Measurements from ENCODE around the gene SPNS3. TPM values are rescaled to one million over a fixed set of nuclear protein-coding genes. Genes with fewer than 3 reads are reported as not detected.

SPNS3 gene
- total RNA-seq, 1 donor from 2014 or later = 1.1 TPM

GRCh38 chr17:4527134-4527533 lies 93.4 kb downstream of the SPNS3 start:
- no peak for DNase-seq (ENCODE audit: low spot score)
- Mint-ChIP-seq H3K4me1 (ENCODE audit: low read depth) (no peaks in the 10 kb centered on the region), H3K27me3 (ENCODE audit: insufficient read depth) (peaks cover 8% of the 10 kb centered on the region), H3K9me3 (no peaks in the 10 kb centered on the region), H3K36me3 (ENCODE audit: low read depth) (no peaks in the 10 kb centered on the region), H3K4me3 (no peak overlapping the region), H3K27ac (no peak overlapping the region)
- intact Hi-C loops (cut with micrococcal nuclease) = no loop called here

GRCh38 chr17:4527566-4528125 lies 93.9 kb downstream of the SPNS3 start:
- no peak for DNase-seq (ENCODE audit: low spot score)
- Mint-ChIP-seq H3K36me3 (ENCODE audit: low read depth) (no peaks in the 10 kb centered on the region), H3K27me3 (ENCODE audit: insufficient read depth) (peaks cover 8% of the 10 kb centered on the region), H3K27ac (no peak overlapping the region), H3K9me3 (no peaks in the 10 kb centered on the region), H3K4me3 (no peak overlapping the region), H3K4me1 (ENCODE audit: low read depth) (no peaks in the 10 kb centered on the region)
- intact Hi-C loops (cut with micrococcal nuclease) = no loop called here

- H3K27me3 Mint-ChIP-seq (ENCODE audit: insufficient read depth) = peaks cover 8% of the 10 kb centered on the region
- DNase-seq (ENCODE audit: low spot score) = no peak
- intact Hi-C loops (cut with micrococcal nuclease) = no loop called here
- H3K4me1 Mint-ChIP-seq (ENCODE audit: low read depth) = no peaks in the 10 kb centered on the region
- H3K9me3 Mint-ChIP-seq = no peaks in the 10 kb centered on the region
- H3K4me3 Mint-ChIP-seq = no peak overlapping the region
- H3K36me3 Mint-ChIP-seq (ENCODE audit: low read depth) = no peaks in the 10 kb centered on the region
- H3K27ac Mint-ChIP-seq = no peak overlapping the region
Observed at GRCh38 chr17:4529533-4530152, 95.9 kb downstream of the SPNS3 start.

GRCh38 chr17:4530799-4531730 lies 97.3 kb downstream of the SPNS3 start:
- no peak for DNase-seq (ENCODE audit: low spot score)
- Mint-ChIP-seq H3K27ac (no peak overlapping the region), H3K4me3 (no peak overlapping the region), H3K4me1 (ENCODE audit: low read depth) (no peaks in the 10 kb centered on the region), H3K36me3 (ENCODE audit: low read depth) (no peaks in the 10 kb centered on the region), H3K27me3 (ENCODE audit: insufficient read depth) (peaks cover 5% of the 10 kb centered on the region), H3K9me3 (no peaks in the 10 kb centered on the region)
- intact Hi-C loops (cut with micrococcal nuclease) = no loop called here

DNA sequence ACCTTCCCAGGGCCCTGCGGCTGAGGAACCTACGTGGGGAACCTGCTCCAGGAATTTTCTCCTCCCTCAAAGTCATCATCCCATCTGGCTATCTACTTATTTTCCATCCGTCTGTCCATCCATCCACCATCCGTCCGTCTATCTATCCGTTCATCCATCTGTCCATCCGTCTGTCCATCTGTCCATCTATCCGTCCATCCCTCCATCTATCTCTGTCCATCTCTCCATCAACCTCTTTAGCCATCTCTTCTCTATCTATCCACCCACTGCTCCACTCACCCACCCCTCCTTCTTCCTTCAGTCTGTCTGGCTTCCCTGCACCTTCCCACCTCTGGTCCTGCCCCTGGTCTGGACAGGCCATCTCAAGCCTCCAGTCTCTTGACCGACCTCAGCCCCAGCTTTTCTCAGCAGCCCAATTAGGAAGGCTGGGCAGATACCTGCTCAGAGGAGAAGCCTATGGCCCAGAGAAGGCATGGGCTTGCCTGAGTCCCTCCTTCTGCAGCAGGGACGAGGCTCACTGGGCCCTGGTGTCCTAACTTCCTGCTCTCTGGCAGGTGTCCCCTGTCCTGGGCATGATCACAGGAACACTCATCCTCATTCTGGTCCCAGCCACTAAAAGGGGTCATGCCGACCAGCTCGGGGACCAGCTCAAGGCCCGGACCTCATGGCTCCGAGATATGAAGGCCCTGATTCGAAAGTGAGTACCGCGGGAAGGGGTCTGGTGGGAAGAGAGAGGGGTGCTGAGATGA lies 98.4 kb downstream of the SPNS3 start:
- H3K4me3 Mint-ChIP-seq = no peak overlapping the region
- H3K36me3 Mint-ChIP-seq (ENCODE audit: low read depth) = no peaks in the 10 kb centered on the region
- peaks cover 3% of the 10 kb centered on the region for H3K27me3 Mint-ChIP-seq (ENCODE audit: insufficient read depth)
- H3K4me1 Mint-ChIP-seq (ENCODE audit: low read depth) = no peaks in the 10 kb centered on the region
- DNase-seq (ENCODE audit: low spot score) = no peak
- H3K27ac Mint-ChIP-seq = no peak overlapping the region
- intact Hi-C loops (cut with micrococcal nuclease) = no loop called here
- no peaks in the 10 kb centered on the region for H3K9me3 Mint-ChIP-seq

- no peaks in the 10 kb centered on the region for H3K27me3 Mint-ChIP-seq (ENCODE audit: insufficient read depth)
- DNase-seq (ENCODE audit: low spot score) = no peak
- intact Hi-C loops (cut with micrococcal nuclease) = no loop called here
- H3K27ac Mint-ChIP-seq = no peak overlapping the region
- H3K4me3 Mint-ChIP-seq = no peak overlapping the region
- H3K36me3 Mint-ChIP-seq (ENCODE audit: low read depth) = no peaks in the 10 kb centered on the region
- no peaks in the 10 kb centered on the region for H3K9me3 Mint-ChIP-seq
- no peaks in the 10 kb centered on the region for H3K4me1 Mint-ChIP-seq (ENCODE audit: low read depth)
Observed at GRCh38 chr17:4532860-4533522, 99.3 kb downstream of the SPNS3 start.

DNA sequence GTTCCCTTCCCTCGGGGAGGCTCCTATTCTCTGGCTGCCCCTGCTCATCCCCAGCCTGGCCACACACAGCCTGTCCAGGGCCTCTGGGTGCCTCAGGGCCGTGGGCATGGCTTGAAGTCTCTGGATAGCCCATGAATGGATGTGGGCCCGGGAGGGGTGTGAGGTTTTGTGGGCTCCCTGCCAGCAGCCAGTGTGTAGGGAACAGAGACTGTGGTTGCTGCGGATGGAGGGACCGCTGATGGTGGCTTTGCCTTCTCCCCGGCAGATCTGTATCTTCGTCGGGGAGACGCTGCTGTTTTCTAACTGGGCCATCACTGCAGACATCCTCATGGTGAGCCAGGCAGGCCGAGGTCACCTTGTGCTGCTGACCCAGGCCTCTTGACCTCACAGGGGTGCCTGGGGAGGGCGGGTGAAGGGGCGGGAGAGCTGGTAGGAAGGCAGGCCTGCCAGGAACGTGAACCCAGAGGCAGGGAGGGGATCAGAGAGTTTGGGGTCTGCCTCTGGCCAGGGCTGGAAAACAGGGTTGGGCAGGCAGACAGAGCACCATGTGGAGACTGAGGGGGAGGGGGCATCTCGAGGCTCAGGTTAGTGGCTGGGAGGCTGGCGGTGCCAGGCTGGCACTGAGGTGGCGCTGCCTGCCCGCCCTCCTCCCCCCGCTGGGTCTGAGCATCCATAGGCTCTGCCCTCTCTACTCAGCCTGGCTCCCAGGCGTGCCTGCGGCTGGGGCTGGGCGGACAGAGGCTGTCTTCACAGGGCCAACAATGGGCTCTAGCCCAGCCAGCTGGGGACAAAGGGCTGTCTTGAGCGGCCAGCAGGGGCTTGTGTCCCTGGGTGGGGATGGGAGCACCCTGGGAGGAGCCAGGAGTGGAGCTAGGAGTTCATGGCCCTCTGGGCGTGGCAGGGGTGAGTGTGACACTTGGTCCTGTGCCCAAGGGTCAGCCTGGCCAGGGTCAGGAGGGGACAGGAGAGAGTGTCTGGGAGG lies 100.1 kb downstream of the SPNS3 start:
- H3K27me3 Mint-ChIP-seq (ENCODE audit: insufficient read depth) = no peaks in the 10 kb centered on the region
- H3K27ac Mint-ChIP-seq = no peak overlapping the region
- H3K4me3 Mint-ChIP-seq = no peak overlapping the region
- intact Hi-C loops (cut with micrococcal nuclease) = no loop called here
- H3K9me3 Mint-ChIP-seq = no peaks in the 10 kb centered on the region
- H3K36me3 Mint-ChIP-seq (ENCODE audit: low read depth) = no peaks in the 10 kb centered on the region
- no peaks in the 10 kb centered on the region for H3K4me1 Mint-ChIP-seq (ENCODE audit: low read depth)
- DNase-seq (ENCODE audit: low spot score) = no peak

GRCh38 chr17:4534515-4534914 lies 100.8 kb downstream of the SPNS3 start:
- H3K27ac Mint-ChIP-seq = no peak overlapping the region
- H3K9me3 Mint-ChIP-seq = no peaks in the 10 kb centered on the region
- DNase-seq (ENCODE audit: low spot score) = no peak
- H3K27me3 Mint-ChIP-seq (ENCODE audit: insufficient read depth) = no peaks in the 10 kb centered on the region
- intact Hi-C loops (cut with micrococcal nuclease) = no loop called here
- H3K4me1 Mint-ChIP-seq (ENCODE audit: low read depth) = no peaks in the 10 kb centered on the region
- no peak overlapping the region for H3K4me3 Mint-ChIP-seq
- H3K36me3 Mint-ChIP-seq (ENCODE audit: low read depth) = no peaks in the 10 kb centered on the region

GRCh38 chr17:4534928-4535666 lies 101.4 kb downstream of the SPNS3 start:
- no peak for DNase-seq (ENCODE audit: low spot score)
- Mint-ChIP-seq H3K27me3 (ENCODE audit: insufficient read depth) (no peaks in the 10 kb centered on the region), H3K9me3 (no peaks in the 10 kb centered on the region), H3K36me3 (ENCODE audit: low read depth) (peaks cover 2% of the 10 kb centered on the region), H3K4me3 (no peak overlapping the region), H3K4me1 (ENCODE audit: low read depth) (no peaks in the 10 kb centered on the region), H3K27ac (no peak overlapping the region)
- intact Hi-C loops (cut with micrococcal nuclease) = no loop called here

DNA sequence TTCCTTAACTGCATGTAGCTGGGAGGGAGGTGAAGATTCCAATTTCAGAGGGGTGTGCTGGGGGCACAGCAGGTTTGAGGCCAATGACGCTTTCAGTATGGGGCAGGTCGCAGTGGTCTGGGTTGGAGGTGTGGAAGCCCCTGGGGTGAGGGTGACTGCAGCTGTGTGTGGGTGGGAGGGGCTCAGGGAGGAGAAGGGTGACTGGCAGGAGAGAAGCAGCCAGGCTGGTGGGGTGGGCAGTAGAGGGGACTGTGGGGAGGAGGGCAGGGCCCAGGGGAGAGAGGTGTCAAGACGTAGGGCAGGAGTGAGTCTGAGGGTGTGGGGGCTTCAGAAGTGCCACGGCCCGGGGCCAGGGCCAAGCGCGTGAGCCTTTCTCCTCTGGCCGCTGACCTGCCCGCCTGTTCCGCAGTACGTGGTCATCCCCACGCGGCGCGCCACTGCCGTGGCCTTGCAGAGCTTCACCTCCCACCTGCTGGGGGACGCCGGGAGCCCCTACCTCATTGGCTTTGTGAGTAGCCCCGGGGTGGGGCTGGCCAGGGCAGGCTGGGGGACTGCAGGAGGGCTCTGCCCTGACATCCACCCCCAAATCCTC lies 102.0 kb downstream of the SPNS3 start:
- H3K36me3 Mint-ChIP-seq (ENCODE audit: low read depth) = peaks cover 2% of the 10 kb centered on the region
- intact Hi-C loops (cut with micrococcal nuclease) = no loop called here
- H3K4me3 Mint-ChIP-seq = no peak overlapping the region
- no peaks in the 10 kb centered on the region for H3K4me1 Mint-ChIP-seq (ENCODE audit: low read depth)
- no peaks in the 10 kb centered on the region for H3K27me3 Mint-ChIP-seq (ENCODE audit: insufficient read depth)
- H3K27ac Mint-ChIP-seq = no peak overlapping the region
- H3K9me3 Mint-ChIP-seq = no peaks in the 10 kb centered on the region
- no peak for DNase-seq (ENCODE audit: low spot score)

DNA sequence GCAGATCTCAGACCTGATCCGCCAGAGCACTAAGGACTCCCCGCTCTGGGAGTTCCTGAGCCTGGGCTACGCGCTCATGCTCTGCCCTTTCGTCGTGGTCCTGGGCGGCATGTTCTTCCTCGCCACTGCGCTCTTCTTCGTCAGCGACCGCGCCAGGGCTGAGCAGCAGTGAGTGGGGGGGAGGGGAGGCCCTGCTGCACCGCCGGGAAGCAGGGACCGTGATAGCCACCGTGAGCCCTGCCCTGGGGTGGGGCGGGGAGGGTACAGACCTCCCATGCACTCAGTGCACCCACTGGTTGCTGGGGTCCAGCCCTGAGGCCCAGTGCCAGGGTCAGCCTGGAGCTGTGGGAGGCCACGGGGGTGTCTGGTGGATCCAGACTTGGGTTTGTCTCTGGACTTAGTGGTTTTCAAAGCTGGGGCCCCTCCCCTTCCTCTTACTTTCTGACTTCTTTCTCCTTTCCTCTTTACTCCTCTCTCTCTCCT lies 102.6 kb downstream of the SPNS3 start:
- no peak for DNase-seq (ENCODE audit: low spot score)
- intact Hi-C loops (cut with micrococcal nuclease) = no loop called here
- H3K9me3 Mint-ChIP-seq = no peaks in the 10 kb centered on the region
- H3K4me3 Mint-ChIP-seq = no peak overlapping the region
- no peaks in the 10 kb centered on the region for H3K27me3 Mint-ChIP-seq (ENCODE audit: insufficient read depth)
- no peak overlapping the region for H3K27ac Mint-ChIP-seq
- H3K4me1 Mint-ChIP-seq (ENCODE audit: low read depth) = no peaks in the 10 kb centered on the region
- H3K36me3 Mint-ChIP-seq (ENCODE audit: low read depth) = peaks cover 7% of the 10 kb centered on the region
